IMR-90 (cell line): ENCODE data around the gene CDH13. TPM values are rescaled to one million over a fixed set of nuclear protein-coding genes. Genes with fewer than 3 reads are reported as not detected.
A peak's percentile ranks its signal among the peaks of the same experiment; 100 is the strongest.

ENCODE experiments used
- ATAC-seq: fragments of 200-7000 bp; cut with Tn5 transposase; 2 replicates; pipeline ENCODE4 v1.9.1; 2020; ENCODE audit warnings: low read depth, mild to moderate bottlenecking, moderate library complexity
- BruUV-seq: library from RNA; stranded (reverse); fragments of 400-500 nt; replicated peaks from 2 replicates; lab custom pipeline; 2021; lab: Mats Ljungman, UMichigan
- CTCF ChIA-PET: fragments of 300-600 bp; formaldehyde crosslinking; extraction: SDS; loops from one replicate; lab custom pipeline; 2021; ENCODE audit warnings: antibody characterized with exemption; lab: Yijun Ruan, JAX
- POLR2A ChIA-PET: fragments of 300-600 bp; sonication (Branson Sonifier 250); formaldehyde crosslinking; loops from one replicate; lab custom pipeline; 2022; ENCODE audit warnings: antibody characterized with exemption; ENCODE audit not compliant: unreplicated experiment; lab: Charles Lee
- DNase-seq: peaks from one replicate; pipeline ENCODE4 v3.0.0; 2013
- H2AFZ ChIP-seq: replicated peaks from 2 replicates; pipeline ENCODE3; 2013; ENCODE audit warnings: low read length, mild to moderate bottlenecking; ENCODE audit not compliant: poor library complexity
- H2AK5ac ChIP-seq: 2 replicates; pipeline ENCODE4 v1.6.1; 2013; ENCODE audit warnings: low read depth, low read length, inconsistent platforms
- H2AK9ac ChIP-seq: replicated peaks from 2 replicates; pipeline ENCODE3; 2013; ENCODE audit warnings: mild to moderate bottlenecking, low read depth, low read length, moderate library complexity; ENCODE audit not compliant: poor library complexity
- H2BK120ac ChIP-seq: 2 replicates; pipeline ENCODE4 v1.6.1; 2013; ENCODE audit warnings: low read depth, low read length, inconsistent platforms
- H2BK15ac ChIP-seq: 3 replicates; pipeline ENCODE4 v1.6.1; 2013; ENCODE audit warnings: low read depth, low read length, inconsistent platforms
- H2BK20ac ChIP-seq: 2 replicates; pipeline ENCODE4 v1.6.1; 2013; ENCODE audit warnings: low read depth, mild to moderate bottlenecking, inconsistent platforms, low read length, moderate library complexity
- H2BK5ac ChIP-seq: 2 replicates; pipeline ENCODE4 v1.6.1; 2013; ENCODE audit warnings: mild to moderate bottlenecking, low read depth, low read length, inconsistent platforms; ENCODE audit not compliant: poor library complexity, severe bottlenecking
- H3K14ac ChIP-seq: replicated peaks from 2 replicates; pipeline ENCODE4 v1.6.1; 2013; ENCODE audit warnings: low read depth, low read length, inconsistent platforms
- H3K18ac ChIP-seq: 2 replicates; pipeline ENCODE4 v1.6.1; 2013; ENCODE audit warnings: low read depth, low read length, control low read depth
- H3K23ac ChIP-seq: 2 replicates; pipeline ENCODE4 v1.6.1; 2013; ENCODE audit warnings: low read depth, low read length, inconsistent platforms
- H3K27ac ChIP-seq: 2 replicates; pipeline ENCODE4 v1.5.1; 2013; ENCODE audit warnings: mild to moderate bottlenecking, control low read depth, low read length; ENCODE audit not compliant: insufficient read depth
- H3K27me3 ChIP-seq: 2 replicates; pipeline ENCODE4 v1.6.1; 2013; ENCODE audit warnings: low read length; ENCODE audit not compliant: control insufficient read depth, insufficient read depth
- H3K36me3 ChIP-seq: 2 replicates; pipeline ENCODE4 v1.6.1; 2013; ENCODE audit warnings: low read length, mixed read lengths; ENCODE audit not compliant: control insufficient read depth, insufficient read depth
- H3K4ac ChIP-seq: 2 replicates; pipeline ENCODE4 v1.6.1; 2013; ENCODE audit warnings: low read depth, low read length, inconsistent platforms
- H3K4me1 ChIP-seq: 2 replicates; pipeline ENCODE4 v1.6.1; 2013; ENCODE audit warnings: low read length, mixed read lengths; ENCODE audit not compliant: control insufficient read depth, insufficient read depth
- H3K4me2 ChIP-seq: 2 replicates; pipeline ENCODE4 v1.6.1; 2013; ENCODE audit warnings: low read depth, mild to moderate bottlenecking, control low read depth, low read length, moderate library complexity
- H3K4me3 ChIP-seq: 2 replicates; pipeline ENCODE4 v1.5.1; 2013; ENCODE audit warnings: low read depth, mild to moderate bottlenecking, control low read depth, low read length, moderate library complexity; ENCODE audit not compliant: insufficient read depth
- H3K56ac ChIP-seq: 2 replicates; pipeline ENCODE4 v1.6.1; 2013; ENCODE audit warnings: low read length, inconsistent platforms; ENCODE audit not compliant: insufficient read depth; ENCODE audit errors: extremely low read depth
- H3K79me1 ChIP-seq, 2 experiments: 2 replicates each; pipeline ENCODE4 v1.6.1; 2013; ENCODE audit warnings: low read length in 2 of 2, inconsistent platforms in 1 of 2, low read depth in 1 of 2
- H3K9ac ChIP-seq: 2 replicates; pipeline ENCODE4 v1.6.1; 2013; ENCODE audit warnings: low read depth, low read length, control low read depth
- H3K9me1 ChIP-seq: 2 replicates; pipeline ENCODE4 v1.6.1; 2013; ENCODE audit warnings: low read length, inconsistent platforms; ENCODE audit not compliant: insufficient read depth
- H3K9me3 ChIP-seq: 2 replicates; pipeline ENCODE4 v1.6.1; 2013; ENCODE audit warnings: low read length; ENCODE audit not compliant: control insufficient read depth, insufficient read depth
- H4K20me1 ChIP-seq: 2 replicates; pipeline ENCODE4 v1.6.1; 2013; ENCODE audit warnings: low read length, inconsistent platforms; ENCODE audit not compliant: insufficient read depth
- H4K5ac ChIP-seq: 2 replicates; pipeline ENCODE4 v1.6.1; 2013; ENCODE audit warnings: mild to moderate bottlenecking, low read depth, low read length, control low read depth
- H4K8ac ChIP-seq, 2 experiments: 2 replicates each; pipeline ENCODE4 v1.6.1; 2013; ENCODE audit warnings: low read depth in 2 of 2, low read length in 2 of 2, control low read depth in 1 of 2, inconsistent platforms in 1 of 2
- H4K91ac ChIP-seq: 2 replicates; pipeline ENCODE4 v1.6.1; 2013; ENCODE audit warnings: low read depth, low read length, inconsistent platforms; ENCODE audit not compliant: insufficient read depth
- BHLHE40 ChIP-seq: fragments of 150-350 bp; IDR thresholded peaks from 2 replicates; pipeline ENCODE4 v1.6.1; 2016; ENCODE audit warnings: mild to moderate bottlenecking, low read depth, low read length
- RAD21 ChIP-seq: IDR thresholded peaks from 2 replicates; pipeline ENCODE4 v1.6.1; 2012; ENCODE audit warnings: low read length, improper control_type of control experiment
- WGBS, 2 experiments: methylation state at CpG; one replicate each; pipeline versions ENCODE4 v1.1.5 to v1.1.7; 2013; ENCODE audit warnings: missing lambda C conversion rate in 2 of 2; ENCODE audit not compliant: insufficient read length in 1 of 2; ENCODE audit errors: extremely low coverage in 2 of 2; 5-methylcytosine and 5-hydroxymethylcytosine counted together
- dilution Hi-C: fragments of 300-500 bp; cut with HindIII; formaldehyde crosslinking; loops from one replicate; pipeline ENCODE4 v1.14.3; 2018; ENCODE audit warnings: low sequenced_read_pairs; ENCODE audit not compliant: unreplicated experiment
- in situ Hi-C: fragments of 300-500 bp; cut with MboI; formaldehyde crosslinking; loops from 3 replicates; pipeline ENCODE4 v1.14.3; 2019; ENCODE audit warnings: low sequenced_read_pairs, inconsistent platforms, mixed read lengths
- intact Hi-C: fragments of 100-400 bp; cut with micrococcal nuclease; formaldehyde crosslinking; loops from 2 replicates; pipeline ENCODE4 v1.10.0; 2022
- polyA plus RNA-seq, 3 experiments: library from polyadenylated mRNA; depleted of rRNA; stranded (reverse); fragments of >200 nt; gene quantifications; 2 replicates each; pipeline ENCODE4 v1.2.3, GENCODE V29; 2012; ENCODE audit warnings: low replicate concordance in 1 of 3
- total RNA-seq: library from RNA; depleted of rRNA; stranded (reverse); fragments of >200 nt; gene quantifications from 2 replicates; pipeline ENCODE4 v1.2.3, GENCODE V29; 2012

CDH13 gene
- total and polyA plus RNA-seq, 2 of the 4 experiments (the other 2 are of a cell fraction), result 61.6 to 74.7 TPM

DNA sequence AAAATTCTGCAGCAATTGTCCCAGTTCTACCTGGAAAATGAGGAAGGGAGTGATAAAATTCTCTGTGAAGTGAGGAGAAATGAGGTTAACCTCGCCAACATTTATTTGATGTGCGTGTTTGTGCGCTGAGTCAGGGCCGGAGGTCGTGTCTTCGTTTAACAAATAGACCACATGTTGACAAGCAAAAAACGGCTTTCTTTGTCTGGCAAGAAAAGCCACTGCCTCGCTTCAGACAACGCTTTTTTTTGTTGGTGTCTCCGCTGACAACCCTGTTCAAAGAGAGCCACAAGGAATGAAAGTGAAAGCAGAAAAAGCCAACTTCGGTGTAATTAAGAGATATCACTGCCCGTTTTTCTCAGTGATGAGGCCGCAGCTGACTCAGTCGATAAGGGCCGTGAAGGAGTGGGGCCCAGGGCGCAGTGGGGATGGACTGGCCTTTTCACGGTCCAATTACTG is 510.6 kb downstream of the CDH13 start:
- peak overlapping the region; percentile 46 for H3K4me3 ChIP-seq
- no peak overlapping the region for H2BK15ac ChIP-seq
- 0 out of 4 replicates have a peak overlapping the region, but pooled peaks of 1 of the 2 experiments have one; percentile 5 for H4K8ac ChIP-seq
- H3K14ac ChIP-seq, result 0 out of 2 replicates have a peak overlapping the region, but pooled peaks have one; percentile 43
- peak overlapping the region; percentile 86 for H3K4me2 ChIP-seq
- H3K9me3 ChIP-seq, result no peaks in the 10 kb centered on the region
- H4K5ac ChIP-seq, result no peak overlapping the region
- H3K18ac ChIP-seq, result peak overlapping the region; percentile 33; the same call in 1 of the 2 replicates
- H4K20me1 ChIP-seq, result peaks cover 11% of the 10 kb centered on the region; the same call in 1 of the 2 replicates
- no peak for TF ChIP-seq BHLHE40
- TF ChIP-seq RAD21, result 0 out of 2 replicates have a peak, but pooled peaks have one; percentile 2
- peak; percentile 84 for ATAC-seq
- no peaks in the 10 kb centered on the region for H3K79me1 ChIP-seq
- H3K23ac ChIP-seq, result no peak overlapping the region
- no peak overlapping the region for H2AK9ac ChIP-seq
- H3K9me1 ChIP-seq, result peaks cover 6% of the 10 kb centered on the region; the same call in 1 of the 2 replicates
- in situ Hi-C loops, result no loop called here
- H2BK120ac ChIP-seq, result peak overlapping the region; percentile 12; the same call in 1 of the 2 replicates
- DNase-seq, result peak; percentile 83
- peak overlapping the region; percentile 49 for H3K9ac ChIP-seq
- H3K27ac ChIP-seq, result peak overlapping the region; percentile 26; the same call in 1 of the 2 replicates
- peak overlapping the region; percentile 44; the same call in 1 of the 2 replicates for H3K4ac ChIP-seq
- H4K91ac ChIP-seq, result peak overlapping the region; percentile 15; the same call in 1 of the 2 replicates
- peaks cover 11% of the 10 kb centered on the region for H3K4me1 ChIP-seq
- intact Hi-C loops, result loop anchor here (10.0 kb wide), 2 partner anchors 217 to 503 kb away; no protein-coding TSS in a partner anchor
- dilution Hi-C loops, result no loop called here
- H3K56ac ChIP-seq, result no peak overlapping the region
- no peak overlapping the region for H2AK5ac ChIP-seq
- no peak overlapping the region for H2BK5ac ChIP-seq
- POLR2A ChIA-PET, result no interaction called here
- H3K27me3 ChIP-seq, result no peaks in the 10 kb centered on the region
- CTCF ChIA-PET, result no interaction called here
- no TSS peak for BruUV-seq
- H3K36me3 ChIP-seq, result no peaks in the 10 kb centered on the region
- 13% methylated on average over 16 of the region's 17 CpGs; no CpG with 5 or more reads in 1 of the 2 experiments for WGBS, 2 experiments
- peak overlapping the region; percentile 67 for H2AFZ ChIP-seq
- 0 out of 2 replicates have a peak overlapping the region, but pooled peaks have one; percentile 8 for H2BK20ac ChIP-seq
